GM23338 (cell line): ENCODE measurements around the gene SPP1. TPM values are rescaled to one million over a fixed set of nuclear protein-coding genes. Genes with fewer than 3 reads are reported as not detected.

Source experiments
- ATAC-seq: fragments of 200-7000 bp; cut with Tn5 transposase; 3 replicates; pipeline ENCODE4 v1.9.1; 2020
- DNase-seq: peaks from one replicate; pipeline ENCODE4 v3.0.0-alpha.2; 2015; ENCODE audit warnings: low spot score
- H2AFZ ChIP-seq: fragments of 200-600 bp; sonication (generic); 2 replicates; pipeline ENCODE4 v1.8.0; 2016; ENCODE audit warnings: antibody characterized with exemption, mild to moderate bottlenecking, moderate library complexity
- H3F3A ChIP-seq: fragments of 200-600 bp; sonication (generic); replicated peaks from 2 replicates; pipeline ENCODE4 v1.8.0; 2017; ENCODE audit warnings: antibody characterized with exemption, mixed run types, low read depth
- H3K27ac ChIP-seq: fragments of 200-600 bp; sonication (generic); 2 replicates; pipeline ENCODE4 v1.6.1; 2016; ENCODE audit warnings: low read depth
- H3K27me3 ChIP-seq: fragments of 200-600 bp; sonication (generic); 2 replicates; pipeline ENCODE4 v1.8.0; 2016; ENCODE audit warnings: mild to moderate bottlenecking, mixed run types, moderate library complexity; ENCODE audit not compliant: insufficient read depth
- H3K36me3 ChIP-seq: fragments of 200-600 bp; sonication (generic); 2 replicates; pipeline ENCODE4 v1.8.0; 2016; ENCODE audit warnings: mild to moderate bottlenecking; ENCODE audit not compliant: insufficient read depth
- H3K4me1 ChIP-seq: fragments of 200-600 bp; sonication (generic); 2 replicates; pipeline ENCODE4 v1.8.0; 2016; ENCODE audit warnings: mild to moderate bottlenecking, moderate library complexity; ENCODE audit not compliant: insufficient read depth
- H3K4me2 ChIP-seq: fragments of 200-600 bp; sonication (generic); 2 replicates; pipeline ENCODE4 v1.7.1; 2017; ENCODE audit warnings: mixed run types
- H3K4me3 ChIP-seq: fragments of 200-600 bp; sonication (generic); 2 replicates; pipeline ENCODE4 v1.6.1; 2016; ENCODE audit warnings: mixed run types
- H3K79me2 ChIP-seq: fragments of 200-600 bp; sonication (generic); replicated peaks from 2 replicates; pipeline ENCODE4 v1.8.0; 2017; ENCODE audit warnings: mild to moderate bottlenecking; ENCODE audit not compliant: insufficient read depth
- H3K9me2 ChIP-seq: fragments of 200-600 bp; sonication (generic); 2 replicates; pipeline ENCODE4 v1.8.0; 2017; ENCODE audit not compliant: insufficient read depth
- H4K20me1 ChIP-seq: fragments of 200-600 bp; sonication (generic); replicated peaks from 2 replicates; pipeline ENCODE4 v1.8.0; 2017; ENCODE audit warnings: mild to moderate bottlenecking; ENCODE audit not compliant: insufficient read depth
- H3K27ac Mint-ChIP-seq: 2 replicates; pipeline ENCODE4 v1.8.0; 2020; ENCODE audit warnings: inconsistent platforms, mild to moderate bottlenecking, moderate library complexity, mixed read lengths
- H3K27me3 Mint-ChIP-seq: 3 replicates; pipeline ENCODE4 v1.8.0; 2022; ENCODE audit warnings: low read depth, mild to moderate bottlenecking, moderate library complexity, mixed read lengths, inconsistent platforms; ENCODE audit not compliant: insufficient read depth, poor library complexity
- H3K36me3 Mint-ChIP-seq: 3 replicates; pipeline ENCODE4 v1.8.0; 2021; ENCODE audit warnings: low read depth, mild to moderate bottlenecking, inconsistent platforms, moderate library complexity, mixed read lengths
- H3K4me1 Mint-ChIP-seq: 3 replicates; pipeline ENCODE4 v1.8.0; 2020; ENCODE audit warnings: mild to moderate bottlenecking, inconsistent platforms, mixed read lengths
- H3K4me3 Mint-ChIP-seq: 3 replicates; pipeline ENCODE4 v1.8.0; 2021; ENCODE audit warnings: moderate library complexity, mild to moderate bottlenecking, inconsistent platforms, mixed read lengths
- H3K9me3 Mint-ChIP-seq: 3 replicates; pipeline ENCODE4 v1.8.0; 2020; ENCODE audit warnings: moderate library complexity, mild to moderate bottlenecking, inconsistent platforms, mixed read lengths
- CREB1 ChIP-seq: fragments of 250-450 bp; sonication (Bioruptor Pico); IDR thresholded peaks from 2 replicates; pipeline ENCODE4 v1.5.0; 2020; ENCODE audit warnings: low read depth, mild to moderate bottlenecking, moderate library complexity
- EZH2 ChIP-seq: fragments of 200-600 bp; sonication (generic); IDR thresholded peaks from one replicate; pipeline ENCODE4 v1.8.0; 2017; ENCODE audit warnings: antibody characterized with exemption, mild to moderate bottlenecking, low read depth; ENCODE audit not compliant: unreplicated experiment
- JUNB ChIP-seq: IDR thresholded peaks from one replicate; pipeline ENCODE4 v1.6.1; 2016; ENCODE audit warnings: antibody characterized with exemption; ENCODE audit not compliant: unreplicated experiment
- NANOG ChIP-seq: IDR thresholded peaks from 2 replicates; pipeline ENCODE4 v1.6.1; 2016; ENCODE audit warnings: antibody characterized with exemption, borderline replicate concordance
- POLR2AphosphoS5 ChIP-seq: IDR thresholded peaks from 2 replicates; pipeline ENCODE4 v1.6.1; 2016; ENCODE audit warnings: antibody characterized with exemption, low read depth
- REST ChIP-seq: IDR thresholded peaks from one replicate; pipeline ENCODE4 v1.6.1; 2018; ENCODE audit warnings: antibody characterized with exemption; ENCODE audit not compliant: unreplicated experiment
- STAT1 ChIP-seq: IDR thresholded peaks from one replicate; pipeline ENCODE4 v1.6.1; 2016; ENCODE audit warnings: antibody characterized with exemption; ENCODE audit not compliant: unreplicated experiment
- ZNF114 ChIP-seq: fragments of 250-450 bp; sonication (Bioruptor Pico); IDR thresholded peaks from 2 replicates; pipeline ENCODE4 v1.5.0; 2020; ENCODE audit warnings: mild to moderate bottlenecking, moderate library complexity
- ZNF331 ChIP-seq: fragments of 250-450 bp; sonication (Bioruptor Pico); IDR thresholded peaks from 2 replicates; pipeline ENCODE4 v1.5.0; 2020; ENCODE audit warnings: low read depth, mild to moderate bottlenecking, moderate library complexity
- polyA plus RNA-seq: library from polyadenylated mRNA; unstranded; fragments of >200 nt; fragmentation: Nextera tagmentation; extraction: Ambion mirVana; gene quantifications from 2 replicates; pipeline ENCODE4 v1.2.1, GENCODE V29; 2016
- total RNA-seq: library from RNA; depleted of rRNA; stranded (reverse); fragments of >200 nt; shearing (Covaris generic); gene quantifications from 2 replicates; pipeline ENCODE4 v1.2.3, GENCODE V29; 2014
- TF ChIP-seq, protein P1 (sequence below), 2 experiments: fragments of 200-600 bp in 1 of 2; sonication (generic) in 1 of 2; conservative IDR thresholded peaks; 2 replicates each; pipeline versions ENCODE4 v1.5.1 to v1.6.1; 2016 to 2017; ENCODE audit warnings: antibody characterized with exemption in 2 of 2, low read depth in 2 of 2, mild to moderate bottlenecking in 2 of 2, moderate library complexity in 1 of 2

Gene SPP1
- total and polyA plus RNA-seq, 2 experiments from 2014 or later: 41.3 to 51.3 TPM

DNA sequence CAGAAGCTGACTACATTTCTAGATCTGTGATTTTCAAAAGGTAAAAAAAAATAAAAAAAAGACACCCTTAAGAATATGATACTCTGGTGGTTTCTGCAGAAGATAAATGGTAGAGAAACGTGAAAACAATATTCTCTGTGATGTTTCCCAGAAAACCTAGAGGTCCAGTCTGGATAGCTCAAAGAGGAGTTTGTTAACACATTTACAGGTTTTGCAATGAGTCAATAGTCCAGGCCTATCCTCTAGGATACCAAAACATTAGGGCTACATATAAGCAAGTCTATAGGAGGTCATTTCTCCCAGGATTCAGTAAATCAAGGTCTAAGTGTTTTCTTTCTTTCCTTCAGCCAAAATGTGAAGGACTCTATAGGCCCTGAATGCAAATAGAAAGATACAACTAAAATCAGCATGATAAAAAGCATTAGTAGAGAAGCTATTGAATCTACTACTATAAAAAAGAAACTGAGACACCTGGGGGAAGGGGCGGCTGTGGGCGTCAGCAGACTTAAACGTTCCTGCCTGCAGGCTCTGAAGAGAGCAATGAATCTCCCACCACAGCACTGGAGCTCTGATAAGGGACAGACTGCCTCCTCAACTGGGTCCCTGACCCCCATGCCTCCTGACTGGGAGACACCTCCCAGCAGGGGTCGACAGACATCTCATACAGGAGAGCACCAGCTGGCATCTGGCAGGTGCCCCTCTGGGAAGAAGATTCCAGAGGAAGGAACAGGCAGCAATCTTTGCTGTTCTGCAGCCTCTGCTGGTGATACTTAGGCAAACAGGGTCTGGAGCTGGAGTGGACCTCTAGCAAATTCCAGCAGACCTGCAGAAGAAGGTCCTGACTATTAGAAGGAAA is 33.7 kb upstream of the SPP1 start (continued):
- TF ChIP-seq REST (no peak), EZH2 (no peak), JUNB (no peak)

DNA sequence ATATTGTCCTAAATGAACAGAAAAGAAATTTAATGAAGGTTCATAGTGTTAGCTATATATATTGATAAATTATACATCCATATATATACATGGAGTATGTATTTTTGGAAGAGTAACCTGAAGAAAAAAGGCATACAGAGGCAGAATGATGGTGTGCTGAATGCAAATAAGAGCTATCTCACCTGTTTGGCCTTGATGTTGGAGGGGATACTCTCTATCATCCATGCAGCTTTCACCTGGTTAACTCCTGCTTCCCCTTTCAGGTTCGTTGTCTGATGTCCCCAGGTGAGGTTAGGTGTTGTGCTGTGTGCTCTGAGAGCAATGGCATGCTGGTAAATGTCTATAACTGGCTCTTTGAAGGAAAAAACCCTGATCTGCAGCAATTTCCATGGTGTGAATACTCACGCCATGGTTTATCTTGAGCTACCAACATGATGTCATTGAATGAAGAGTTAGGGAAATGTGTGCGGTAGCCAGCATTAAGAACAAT is 31.8 kb upstream of the SPP1 start:
- no peak for DNase-seq
- Histone ChIP-seq H3K27me3 (no peaks in the 10 kb centered on the region), H3K36me3 (no peaks in the 10 kb centered on the region), H3K79me2 (no peaks in the 10 kb centered on the region), H3K4me3 (no peak overlapping the region), H4K20me1 (no peaks in the 10 kb centered on the region), H3K4me1 (peaks cover 19% of the 10 kb centered on the region), H3K27ac (no peak overlapping the region), H3F3A (no peaks in the 10 kb centered on the region), H3K9me2 (no peaks in the 10 kb centered on the region; the same call in 1 of the 2 replicates), H2AFZ (no peak overlapping the region), H3K4me2 (no peak overlapping the region)
- no peak overlapping the region for H3K4me3 Mint-ChIP-seq
- peaks cover 7% of the 10 kb centered on the region; the same call in 1 of the 3 replicates for H3K9me3 Mint-ChIP-seq
- peaks cover 19% of the 10 kb centered on the region; the same call in 2 of the 3 replicates for H3K36me3 Mint-ChIP-seq
- H3K27me3 Mint-ChIP-seq: peaks cover 10% of the 10 kb centered on the region
- no peak overlapping the region for H3K27ac Mint-ChIP-seq
- ATAC-seq: no peak
- peaks cover 19% of the 10 kb centered on the region for H3K4me1 Mint-ChIP-seq
- TF ChIP-seq POLR2AphosphoS5: no peak
- no peak for TF ChIP-seq ZNF114
- TF ChIP-seq ZNF331 (CRISPR knock-in tag): no peak
- no peak for TF ChIP-seq STAT1
- TF ChIP-seq, protein P1, sequence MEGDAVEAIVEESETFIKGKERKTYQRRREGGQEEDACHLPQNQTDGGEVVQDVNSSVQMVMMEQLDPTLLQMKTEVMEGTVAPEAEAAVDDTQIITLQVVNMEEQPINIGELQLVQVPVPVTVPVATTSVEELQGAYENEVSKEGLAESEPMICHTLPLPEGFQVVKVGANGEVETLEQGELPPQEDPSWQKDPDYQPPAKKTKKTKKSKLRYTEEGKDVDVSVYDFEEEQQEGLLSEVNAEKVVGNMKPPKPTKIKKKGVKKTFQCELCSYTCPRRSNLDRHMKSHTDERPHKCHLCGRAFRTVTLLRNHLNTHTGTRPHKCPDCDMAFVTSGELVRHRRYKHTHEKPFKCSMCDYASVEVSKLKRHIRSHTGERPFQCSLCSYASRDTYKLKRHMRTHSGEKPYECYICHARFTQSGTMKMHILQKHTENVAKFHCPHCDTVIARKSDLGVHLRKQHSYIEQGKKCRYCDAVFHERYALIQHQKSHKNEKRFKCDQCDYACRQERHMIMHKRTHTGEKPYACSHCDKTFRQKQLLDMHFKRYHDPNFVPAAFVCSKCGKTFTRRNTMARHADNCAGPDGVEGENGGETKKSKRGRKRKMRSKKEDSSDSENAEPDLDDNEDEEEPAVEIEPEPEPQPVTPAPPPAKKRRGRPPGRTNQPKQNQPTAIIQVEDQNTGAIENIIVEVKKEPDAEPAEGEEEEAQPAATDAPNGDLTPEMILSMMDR (conservative IDR thresholded peaks at IDR 0.05; ENCODE audit: low read depth in 2 of 2): no peak
- TF ChIP-seq CREB1: no peak
- no peak for TF ChIP-seq EZH2
- TF ChIP-seq REST: no peak
- TF ChIP-seq JUNB: no peak
- TF ChIP-seq NANOG: no peak
